SK-N-SH (cell line): ENCODE data around the gene MAPKBP1. TPM values are rescaled to one million over a fixed set of nuclear protein-coding genes. Genes with fewer than 3 reads are reported as not detected.

Experiments used
- CTCF ChIA-PET: fragments of 300-600, 350-600 bp; formaldehyde crosslinking; extraction: SDS; loops from one replicate; lab custom pipeline; 2021; lab: Yijun Ruan, JAX
- POLR2A ChIA-PET: fragments of 350-600 bp; sonication (Branson Sonifier 250); formaldehyde crosslinking; extraction: SDS; loops from one replicate; lab custom pipeline; 2020; ENCODE audit warnings: antibody characterized with exemption, inconsistent platforms; lab: Yijun Ruan, JAX
- DNase-seq: peaks from one replicate; pipeline ENCODE4 v3.0.0; 2012
- H2AFZ ChIP-seq: fragments of 200-600 bp; sonication (generic); 2 replicates; pipeline ENCODE4 v1.8.1; 2016; ENCODE audit warnings: antibody characterized with exemption, mild to moderate bottlenecking, low read depth
- H3F3A ChIP-seq: fragments of 200-600 bp; sonication (generic); replicated peaks from 2 replicates; pipeline ENCODE3; 2016; ENCODE audit warnings: antibody characterized with exemption, mild to moderate bottlenecking; ENCODE audit not compliant: insufficient read depth
- H3K27ac ChIP-seq, 2 experiments: fragments of 200-500 bp in 1 of 2; fragments of 200-600 bp in 1 of 2; sonication (Bioruptor generic) in 1 of 2; sonication (generic), shearing (Covaris generic) in 1 of 2; 2 replicates each; pipeline versions ENCODE4 v1.5.1 to v1.6.1; 2014 to 2016; ENCODE audit warnings: low read depth in 2 of 2, inconsistent platforms in 1 of 2, low read length in 1 of 2, mild to moderate bottlenecking in 1 of 2, mixed read lengths in 1 of 2
- H3K27me3 ChIP-seq: fragments of 200-600 bp; sonication (generic), shearing (Covaris generic); 2 replicates; pipeline ENCODE4 v1.6.1; 2016; ENCODE audit warnings: mixed run types; ENCODE audit not compliant: insufficient read depth
- H3K36me3 ChIP-seq, 2 experiments: fragments of 200-500 bp in 1 of 2; fragments of 200-600 bp in 1 of 2; sonication (Bioruptor generic) in 1 of 2; sonication (generic) in 1 of 2; replicated peaks in 1 of 2; 2 replicates each; pipeline versions ENCODE3 to v1.5.1; 2014 to 2016; ENCODE audit warnings: low read length in 1 of 2, mild to moderate bottlenecking in 1 of 2; ENCODE audit not compliant: insufficient read depth in 2 of 2, control insufficient read depth in 1 of 2
- H3K4me1 ChIP-seq, 2 experiments: fragments of 200-500 bp in 1 of 2; fragments of 200-600 bp in 1 of 2; sonication (Bioruptor generic) in 1 of 2; sonication (generic), shearing (Covaris generic) in 1 of 2; 2 replicates each; pipeline versions ENCODE4 v1.5.1 to v1.6.1; 2014 to 2016; ENCODE audit warnings: low read depth in 1 of 2, low read length in 1 of 2, mixed run types in 1 of 2; ENCODE audit not compliant: insufficient read depth in 2 of 2, control insufficient read depth in 1 of 2
- H3K4me2 ChIP-seq: fragments of 200-600 bp; sonication (generic), shearing (Covaris generic); 2 replicates; pipeline ENCODE4 v1.6.1; 2017; ENCODE audit warnings: mixed run types
- H3K4me3 ChIP-seq, 2 experiments: fragments of 200-500 bp in 1 of 2; fragments of 200-600 bp in 1 of 2; sonication (Bioruptor generic) in 1 of 2; sonication (generic), shearing (Covaris generic) in 1 of 2; 2 replicates each; pipeline versions ENCODE4 v1.5.1 to v1.8.1; 2014 to 2016; ENCODE audit warnings: low read depth in 2 of 2, inconsistent platforms in 1 of 2, low read length in 1 of 2, mild to moderate bottlenecking in 1 of 2, mixed read lengths in 1 of 2, moderate library complexity in 1 of 2
- H3K79me2 ChIP-seq: fragments of 200-600 bp; sonication (generic); 2 replicates; pipeline ENCODE4 v1.8.1; 2017; ENCODE audit warnings: mild to moderate bottlenecking; ENCODE audit not compliant: insufficient read depth
- H3K9ac ChIP-seq: fragments of 200-600 bp; sonication (generic); 2 replicates; pipeline ENCODE4 v1.6.1; 2017; ENCODE audit warnings: mixed run types
- H3K9me2 ChIP-seq: fragments of 200-600 bp; sonication (generic); 2 replicates; pipeline ENCODE4 v1.6.1; 2017; ENCODE audit warnings: mixed run types
- H3K9me3 ChIP-seq: fragments of 200-600 bp; sonication (generic); 2 replicates; pipeline ENCODE4 v1.6.1; 2017; ENCODE audit warnings: mixed run types, mild to moderate bottlenecking, moderate library complexity
- H4K20me1 ChIP-seq: fragments of 200-600 bp; sonication (generic); 2 replicates; pipeline ENCODE4 v1.6.1; 2017; ENCODE audit warnings: mild to moderate bottlenecking, mixed run types; ENCODE audit not compliant: insufficient read depth
- CHD2 ChIP-seq: fragments of 150-350 bp; IDR thresholded peaks from 2 replicates; pipeline ENCODE4 v1.6.1; 2018; ENCODE audit warnings: low read length; ENCODE audit not compliant: partially characterized antibody
- CTCF ChIP-seq: fragments of 200-600 bp; sonication (generic); IDR thresholded peaks from 2 replicates; pipeline ENCODE4 v1.6.1; 2017; ENCODE audit warnings: antibody characterized with exemption, mild to moderate bottlenecking, moderate library complexity
- EP300 ChIP-seq, 2 experiments: IDR thresholded peaks; 2 replicates each; pipeline versions ENCODE4 v1.4.0 to v1.6.1; 2012; ENCODE audit warnings: borderline replicate concordance in 1 of 2, low read depth in 1 of 2, low read length in 1 of 2
- EZH2phosphoT487 ChIP-seq: fragments of 200-600 bp; sonication (generic); IDR thresholded peaks from 2 replicates; pipeline ENCODE4 v1.6.1; 2017; ENCODE audit warnings: low read depth, mixed run types, mild to moderate bottlenecking, antibody characterized with exemption, moderate library complexity, borderline replicate concordance
- FOSL2 ChIP-seq: IDR thresholded peaks from 2 replicates; pipeline ENCODE4 v1.4.0; 2012; ENCODE audit warnings: low read depth, mild to moderate bottlenecking, moderate library complexity, borderline replicate concordance
- GABPA ChIP-seq: IDR thresholded peaks from 2 replicates; pipeline ENCODE4 v1.4.0; 2012; ENCODE audit warnings: low read depth, mild to moderate bottlenecking
- JUND ChIP-seq: IDR thresholded peaks from 2 replicates; pipeline ENCODE4 v1.4.0; 2012
- MEF2A ChIP-seq: IDR thresholded peaks from 2 replicates; pipeline ENCODE4 v1.4.0; 2012; ENCODE audit warnings: low read depth, borderline replicate concordance
- PBX3 ChIP-seq: IDR thresholded peaks from 2 replicates; pipeline ENCODE4; 2012
- POLR2AphosphoS5 ChIP-seq: IDR thresholded peaks from 2 replicates; pipeline ENCODE4 v1.6.1; 2012; ENCODE audit warnings: low read depth, low read length
- RAD21 ChIP-seq: IDR thresholded peaks from 2 replicates; pipeline ENCODE4 v1.6.1; 2012; ENCODE audit warnings: mild to moderate bottlenecking, low read length
- RXRA ChIP-seq: IDR thresholded peaks from 2 replicates; pipeline ENCODE4 v1.4.0; 2012; ENCODE audit warnings: low read depth, mild to moderate bottlenecking, borderline replicate concordance
- SIN3A ChIP-seq: IDR thresholded peaks from 2 replicates; pipeline ENCODE4 v1.6.1; 2012; ENCODE audit warnings: low read depth, mild to moderate bottlenecking, low read length, moderate library complexity, borderline replicate concordance
- TAF1 ChIP-seq: IDR thresholded peaks from 2 replicates; pipeline ENCODE4 v1.6.1; 2012; ENCODE audit warnings: low read depth, mild to moderate bottlenecking, low read length, moderate library complexity, borderline replicate concordance
- YY1 ChIP-seq: IDR thresholded peaks from 2 replicates; pipeline ENCODE4 v1.4.0; 2012; ENCODE audit warnings: low read depth, mild to moderate bottlenecking
- WGBS: methylation state at CpG from one replicate; pipeline ENCODE4 v1.1.6; 2017; ENCODE audit warnings: low lambda C conversion rate; 5-methylcytosine and 5-hydroxymethylcytosine counted together
- polyA plus RNA-seq, 3 experiments: library from polyadenylated mRNA; depleted of rRNA; stranded (reverse); fragments of >200 nt; gene quantifications; 2 replicates each; pipeline ENCODE4 v1.2.3, GENCODE V29; 2012
- TF ChIP-seq, protein P1 (sequence below): IDR thresholded peaks from 2 replicates; pipeline ENCODE4 v1.4.0; 2012; ENCODE audit warnings: low read depth

Gene MAPKBP1
- polyA plus RNA-seq, 1 of the 3 experiments (the other 2 are of a cell fraction), result 5.2 TPM

- H3K9me2 ChIP-seq, result no peaks in the 10 kb centered on the region
- H3K9me3 ChIP-seq, result no peaks in the 10 kb centered on the region
- H3K4me1 ChIP-seq, result peaks cover 0 to 22% of the 10 kb centered on the region in 2 experiments; a peak in 1 of 4 replicates
- POLR2A ChIA-PET, result interaction anchor here (4.2 kb wide), 1 partner anchor 36 kb away, joined by 13 read pairs; the partner anchor contains the start of gene MAPKBP1
- no peaks in the 10 kb centered on the region for H3K79me2 ChIP-seq
- no peak overlapping the region for H3K27ac ChIP-seq
- H3K36me3 ChIP-seq, result peaks cover 0 to 17% of the 10 kb centered on the region in 2 experiments
- CTCF ChIA-PET, result interaction anchor here (0.9 to 5.3 kb wide), 10 partner anchors 14 to 343 kb away, joined by 3 to 114 read pairs (median 23); partner anchors contain the start of gene MAPKBP1
- H3K27me3 ChIP-seq, result no peaks in the 10 kb centered on the region
- DNase-seq, result no peak
- H3F3A ChIP-seq, result no peaks in the 10 kb centered on the region
- H3K4me3 ChIP-seq, result no peak overlapping the region
- TF ChIP-seq POLR2AphosphoS5, result no peak
- TF ChIP-seq YY1, result no peak
- no peak for TF ChIP-seq PBX3
- no peak for TF ChIP-seq TAF1
- no peak for TF ChIP-seq CTCF
- TF ChIP-seq CHD2, result no peak
- TF ChIP-seq, all 33 proteins: peak for 0
- 93% methylated on average over 10 of the region's 12 CpGs for WGBS
- Histone ChIP-seq H3K4me2 (no peak overlapping the region), H3K9ac (no peak overlapping the region), H2AFZ (no peak overlapping the region), H4K20me1 (no peaks in the 10 kb centered on the region)
These were observed 35.4 kb downstream of the MAPKBP1 start for GRCh38 chr15:41809526-41810220.

- Histone ChIP-seq H3K27me3 (no peaks in the 10 kb centered on the region), H3K4me2 (no peak overlapping the region), H3K36me3 (peaks cover 0 to 21% of the 10 kb centered on the region in 2 experiments), H4K20me1 (no peaks in the 10 kb centered on the region), H2AFZ (no peak overlapping the region), H3F3A (no peaks in the 10 kb centered on the region), H3K4me3 (no peak overlapping the region), H3K9ac (no peak overlapping the region), H3K27ac (no peak overlapping the region), H3K9me3 (no peaks in the 10 kb centered on the region), H3K9me2 (no peaks in the 10 kb centered on the region), H3K79me2 (no peaks in the 10 kb centered on the region), H3K4me1 (peaks cover 0 to 10% of the 10 kb centered on the region in 2 experiments; a peak in 1 of 4 replicates)
- CTCF ChIA-PET, result interaction anchor here (0.6 to 5.3 kb wide), 35 partner anchors 9 to 347 kb away, joined by 3 to 114 read pairs (median 5); partner anchors contain the start of gene MAPKBP1
- POLR2A ChIA-PET, result interaction anchor here (4.2 kb wide), 1 partner anchor 37 kb away, joined by 13 read pairs; the partner anchor contains the start of gene MAPKBP1
- DNase-seq, result no peak
- WGBS, result 96% methylated on average over 5 of the region's 5 CpGs
- TF ChIP-seq, protein P1, sequence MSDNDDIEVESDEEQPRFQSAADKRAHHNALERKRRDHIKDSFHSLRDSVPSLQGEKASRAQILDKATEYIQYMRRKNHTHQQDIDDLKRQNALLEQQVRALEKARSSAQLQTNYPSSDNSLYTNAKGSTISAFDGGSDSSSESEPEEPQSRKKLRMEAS, result no peak
- no peak for TF ChIP-seq JUND
- no peak for TF ChIP-seq MEF2A
- no peak for TF ChIP-seq SIN3A
- no peak for TF ChIP-seq EZH2phosphoT487
- TF ChIP-seq RXRA, result no peak
- TF ChIP-seq GABPA, result no peak
- TF ChIP-seq FOSL2, result no peak
- no peak for TF ChIP-seq EP300 (IDR thresholded peaks at IDR 0.05; ENCODE audit: borderline replicate concordance in 1 of 2, low read depth in 1 of 2, low read length in 1 of 2)
- no peak for TF ChIP-seq RAD21
These were observed 36.6 kb downstream of the MAPKBP1 start for GRCh38 chr15:41810651-41811431.
